ENCODE data around the gene C2orf68. TPM values are rescaled to one million over a fixed set of nuclear protein-coding genes. Genes with fewer than 3 reads are reported as not detected.

The C2orf68 gene
- total and polyA plus RNA-seq, 2 donors (not counting 1 experiment from before 2014, with no cell fraction given) = 30.5 to 82.4 TPM

- intact Hi-C loops (cut with micrococcal nuclease) = loop anchor here (5.0 kb wide), 1 partner anchor 207 kb away; no protein-coding TSS in a partner anchor
- H4K20me1 ChIP-seq (ENCODE audit: control insufficient read depth, insufficient read depth, low read length, poor library complexity, severe bottlenecking) = peaks cover 18% of the 10 kb centered on the region
- Mint-ChIP-seq H3K27me3 (no peaks in the 10 kb centered on the region), H3K4me1 (peaks cover 40% of the 10 kb centered on the region), H3K27ac (peak overlapping the region; percentile 26), H3K9me3 (ENCODE audit: insufficient read depth) (no peaks in the 10 kb centered on the region), H3K4me3 (no peak overlapping the region)
- CTCF ChIA-PET = interaction anchor here (1.8 to 1.9 kb wide), 2 partner anchors 9 to 37 kb away, joined by 6 to 7 read pairs; no protein-coding TSS in a partner anchor
- H3K27me3 ChIP-seq (replicated peaks in 1 of 4; ENCODE audit: control extremely low read depth in 1 of 4, control insufficient read depth in 3 of 4, insufficient read depth in 4 of 4, low read length in 3 of 4) = no peaks in the 10 kb centered on the region
- WGBS (ENCODE audit: insufficient coverage) = 86% methylated on average over 13 of the region's 17 CpGs
- peaks cover 0 to 28% of the 10 kb centered on the region in 2 experiments for H3K36me3 ChIP-seq (replicated peaks in 1 of 2; ENCODE audit: control extremely low read depth in 1 of 2, control insufficient read depth in 1 of 2, extremely low read depth in 1 of 2, insufficient read depth in 2 of 2, low read length in 1 of 2)
- H3K27ac ChIP-seq (ENCODE audit: low read length in 2 of 2) = no peak overlapping the region
- DNase-seq (no peak), ATAC-seq (ENCODE audit: low read depth) (no peak)
- TF ChIP-seq CTCF (IDR thresholded peaks at IDR 0.05) (no peak), EZH2 (IDR thresholded peaks at IDR 0.05; ENCODE audit: borderline replicate concordance, insufficient read depth, low read depth, low read length, poor library complexity, severe bottlenecking) (no peak)
- no peak overlapping the region for H3K9ac ChIP-seq (ENCODE audit: low read length)
- H3K4me3 ChIP-seq (ENCODE audit: control extremely low read depth in 1 of 5, extremely low read depth in 1 of 5, insufficient read depth in 1 of 5, low read depth in 2 of 5, low read length in 4 of 5) = no peak overlapping the region
- no peak overlapping the region for H3K4me2 ChIP-seq (replicated peaks; ENCODE audit: low read depth, low read length, poor library complexity, severe bottlenecking)
- POLR2A ChIA-PET = interaction anchor here (1.0 kb wide), 1 partner anchor 46 kb away, joined by 3 read pairs; no protein-coding TSS in a partner anchor
- H3K4me1 ChIP-seq (ENCODE audit: control insufficient read depth in 2 of 2, insufficient read depth in 2 of 2, low read length in 2 of 2) = peaks cover 27 to 38% of the 10 kb centered on the region in 2 donors
- no peak overlapping the region for H2AFZ ChIP-seq (ENCODE audit: insufficient read depth, low read depth, low read length, poor library complexity, severe bottlenecking)
- H3K9me3 ChIP-seq (ENCODE audit: control extremely low read depth in 1 of 3, control insufficient read depth in 2 of 3, insufficient read depth in 1 of 3, low read length in 2 of 3) = no peaks in the 10 kb centered on the region
- H3K79me2 ChIP-seq (ENCODE audit: control insufficient read depth, insufficient read depth, low read length) = peaks cover 43% of the 10 kb centered on the region
Observed at GRCh38 chr2:85599468-85600234, 12.2 kb downstream of the C2orf68 start.

All from B cell (primary cell).